ENCODE measurements around the gene STAT5A. TPM values are rescaled to one million over a fixed set of nuclear protein-coding genes. Genes with fewer than 3 reads are reported as not detected.

The STAT5A gene
- total RNA-seq, 4 donors from 2014 or later: 151 to 200 (median 171) TPM

DNA sequence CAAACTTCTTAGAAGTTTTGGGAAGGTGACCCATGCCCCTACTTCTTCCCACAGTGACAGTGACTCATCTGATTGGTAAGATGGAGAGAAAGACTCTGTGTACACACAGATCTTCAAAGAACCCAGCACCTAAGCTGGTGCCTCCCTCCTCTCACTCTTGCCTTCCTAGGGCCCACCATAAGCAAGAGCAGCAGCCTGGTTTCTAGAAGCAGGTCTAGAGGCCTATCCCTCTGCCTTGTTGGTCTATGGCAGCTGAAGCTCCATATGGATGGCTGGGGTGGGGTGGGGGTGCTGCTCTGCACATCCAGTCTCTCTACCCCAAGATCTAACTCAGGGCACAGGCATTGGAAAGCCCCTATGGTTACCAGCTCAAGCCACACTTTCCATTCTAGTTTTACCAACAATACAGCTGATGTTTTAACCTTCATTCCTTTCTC lies 52.4 kb downstream of the STAT5A start:
- DNase-seq (ENCODE audit: low spot score) (no peak), ATAC-seq (ENCODE audit: low FRiP score) (peak; percentile 41)
- TF ChIP-seq, protein P1, sequence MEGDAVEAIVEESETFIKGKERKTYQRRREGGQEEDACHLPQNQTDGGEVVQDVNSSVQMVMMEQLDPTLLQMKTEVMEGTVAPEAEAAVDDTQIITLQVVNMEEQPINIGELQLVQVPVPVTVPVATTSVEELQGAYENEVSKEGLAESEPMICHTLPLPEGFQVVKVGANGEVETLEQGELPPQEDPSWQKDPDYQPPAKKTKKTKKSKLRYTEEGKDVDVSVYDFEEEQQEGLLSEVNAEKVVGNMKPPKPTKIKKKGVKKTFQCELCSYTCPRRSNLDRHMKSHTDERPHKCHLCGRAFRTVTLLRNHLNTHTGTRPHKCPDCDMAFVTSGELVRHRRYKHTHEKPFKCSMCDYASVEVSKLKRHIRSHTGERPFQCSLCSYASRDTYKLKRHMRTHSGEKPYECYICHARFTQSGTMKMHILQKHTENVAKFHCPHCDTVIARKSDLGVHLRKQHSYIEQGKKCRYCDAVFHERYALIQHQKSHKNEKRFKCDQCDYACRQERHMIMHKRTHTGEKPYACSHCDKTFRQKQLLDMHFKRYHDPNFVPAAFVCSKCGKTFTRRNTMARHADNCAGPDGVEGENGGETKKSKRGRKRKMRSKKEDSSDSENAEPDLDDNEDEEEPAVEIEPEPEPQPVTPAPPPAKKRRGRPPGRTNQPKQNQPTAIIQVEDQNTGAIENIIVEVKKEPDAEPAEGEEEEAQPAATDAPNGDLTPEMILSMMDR (IDR thresholded peaks at IDR 0.05): no peak

DNA sequence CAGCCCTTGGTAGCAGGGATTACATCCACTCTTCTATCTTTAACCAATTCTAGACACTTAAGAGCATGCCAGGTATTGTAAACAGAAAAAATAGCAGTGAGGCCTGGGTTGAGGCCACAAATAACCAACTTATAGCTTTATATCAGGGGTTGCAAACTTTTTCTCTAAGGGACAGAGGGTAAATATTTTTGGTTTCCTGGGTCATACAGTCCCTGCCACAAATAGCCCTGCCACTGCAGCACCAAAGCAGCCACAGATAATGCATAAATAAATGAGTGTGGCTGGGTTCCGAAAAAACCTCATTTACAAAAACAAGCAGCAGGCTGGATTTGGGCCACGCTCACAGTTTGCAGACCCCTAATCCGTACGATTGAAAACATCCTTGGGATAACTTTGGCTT lies 53.3 kb downstream of the STAT5A start:
- TF ChIP-seq, protein P1 (IDR thresholded peaks at IDR 0.05): no peak
- no peak for ATAC-seq (ENCODE audit: low FRiP score)
- DNase-seq (ENCODE audit: low spot score): no peak

DNA sequence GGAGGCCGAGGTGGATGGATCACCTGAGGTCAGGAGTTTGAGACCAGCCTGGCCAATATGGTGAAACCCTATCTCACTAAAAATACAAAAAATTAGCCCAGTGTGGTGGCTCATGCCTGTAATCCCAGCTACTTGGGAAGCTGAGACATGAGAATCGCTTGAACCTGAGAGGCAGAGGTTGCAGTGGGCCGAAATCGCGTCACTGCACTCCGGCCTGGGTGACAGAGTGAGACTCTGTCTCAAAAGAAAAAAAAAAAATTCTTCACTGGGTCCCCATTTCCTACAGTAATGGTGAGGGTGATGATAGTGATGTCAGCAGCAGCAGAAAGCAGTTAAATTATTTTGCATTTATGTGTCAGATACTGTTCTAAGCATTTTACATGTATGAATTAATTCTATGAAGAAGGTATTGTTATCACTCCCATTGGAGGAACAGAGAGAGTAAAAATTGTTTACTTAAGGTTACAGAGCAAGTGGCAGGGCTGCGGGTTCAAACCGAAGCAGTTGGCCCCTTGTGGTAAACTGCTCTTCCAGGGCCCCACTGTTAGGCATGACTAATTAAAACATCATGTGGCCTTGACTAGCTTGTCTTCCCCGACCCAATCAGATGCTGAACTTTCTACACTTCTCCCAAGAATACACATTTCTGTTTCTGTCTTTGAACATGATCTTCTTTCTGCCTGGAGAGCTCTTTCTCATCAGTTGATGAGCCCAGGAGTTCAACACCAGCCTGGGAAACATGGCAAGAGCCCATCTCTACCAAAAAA lies 54.1 kb downstream of the STAT5A start:
- ATAC-seq (ENCODE audit: low FRiP score): no peak
- no peak for DNase-seq (ENCODE audit: low spot score)
- TF ChIP-seq, protein P1 (IDR thresholded peaks at IDR 0.05): no peak

DNA sequence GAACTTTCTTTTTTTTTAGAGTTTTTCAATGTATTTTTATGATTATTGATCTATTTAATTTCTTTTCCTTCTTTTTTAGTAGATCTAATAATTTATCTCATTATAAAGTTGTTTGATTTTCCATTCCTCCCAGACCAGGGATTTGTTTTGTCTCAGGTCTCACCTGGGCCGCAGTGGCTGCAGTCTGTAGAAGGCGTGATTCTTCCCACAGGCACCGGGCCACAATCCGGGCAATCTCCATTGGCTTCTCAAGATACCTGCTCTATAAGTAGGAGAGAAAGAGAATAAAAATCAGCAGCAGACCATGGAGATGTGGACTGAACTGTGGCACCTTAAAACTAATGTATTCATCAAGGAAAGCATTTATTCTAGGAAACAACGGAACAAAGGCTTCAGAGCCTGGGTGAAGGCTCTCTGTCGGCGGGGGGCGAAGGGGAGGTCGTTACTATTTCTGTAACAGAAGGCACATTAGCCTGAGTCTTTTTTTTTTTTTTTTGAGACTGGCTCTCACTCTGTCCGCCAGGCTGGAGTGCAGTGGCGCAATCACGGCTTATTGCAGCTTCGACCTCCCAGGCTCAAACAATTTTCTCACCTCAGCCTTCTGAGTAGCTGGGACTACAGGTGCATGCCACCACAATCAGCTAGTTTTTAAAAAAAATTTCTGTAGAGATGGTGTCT lies 57.2 kb downstream of the STAT5A start:
- no peak for DNase-seq (ENCODE audit: low spot score)
- no peak for ATAC-seq (ENCODE audit: low FRiP score)
- TF ChIP-seq, protein P1 (IDR thresholded peaks at IDR 0.05): no peak

DNA sequence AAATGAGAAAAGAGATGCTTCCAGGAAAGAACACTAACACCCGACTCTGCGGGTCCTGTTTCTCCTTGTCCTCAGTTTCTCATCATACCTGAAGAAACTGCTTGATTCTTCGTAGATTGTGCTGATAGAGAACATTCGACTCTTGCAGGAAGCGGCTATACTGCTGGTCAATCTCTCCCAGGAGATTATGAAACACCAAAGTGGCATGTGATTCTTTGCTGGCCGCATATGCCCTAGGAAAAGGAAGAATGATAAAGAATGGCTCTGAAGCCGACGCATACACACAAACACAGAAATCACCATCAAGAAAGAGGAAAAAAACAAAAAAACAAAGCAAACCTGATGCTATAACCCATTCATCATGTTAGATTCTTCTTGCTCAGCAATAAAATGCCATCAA lies 58.2 kb downstream of the STAT5A start:
- TF ChIP-seq, protein P1 (IDR thresholded peaks at IDR 0.05): no peak
- no peak for ATAC-seq (ENCODE audit: low FRiP score)
- no peak for DNase-seq (ENCODE audit: low spot score)

DNA sequence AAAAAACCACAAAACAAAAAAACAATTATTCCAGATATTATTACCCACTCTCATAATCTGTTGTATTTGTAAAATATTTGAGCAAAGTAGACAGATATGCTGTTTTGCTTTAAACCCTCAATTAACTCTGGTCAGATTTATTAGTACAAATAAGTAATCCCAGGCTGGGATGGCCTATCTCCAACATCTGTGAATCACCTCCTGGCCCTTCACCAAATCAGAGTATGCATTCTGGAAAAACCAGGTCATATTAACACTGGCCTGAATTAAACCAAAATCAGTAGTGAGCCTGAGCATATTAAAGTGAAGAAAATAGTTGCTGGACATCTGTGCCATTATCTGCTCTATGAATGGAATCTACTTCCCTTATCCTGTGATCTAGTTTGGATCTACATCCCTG lies 58.9 kb downstream of the STAT5A start:
- ATAC-seq (ENCODE audit: low FRiP score) (peak; percentile 81), DNase-seq (ENCODE audit: low spot score) (no peak)
- TF ChIP-seq, protein P1 (IDR thresholded peaks at IDR 0.05): no peak

DNA sequence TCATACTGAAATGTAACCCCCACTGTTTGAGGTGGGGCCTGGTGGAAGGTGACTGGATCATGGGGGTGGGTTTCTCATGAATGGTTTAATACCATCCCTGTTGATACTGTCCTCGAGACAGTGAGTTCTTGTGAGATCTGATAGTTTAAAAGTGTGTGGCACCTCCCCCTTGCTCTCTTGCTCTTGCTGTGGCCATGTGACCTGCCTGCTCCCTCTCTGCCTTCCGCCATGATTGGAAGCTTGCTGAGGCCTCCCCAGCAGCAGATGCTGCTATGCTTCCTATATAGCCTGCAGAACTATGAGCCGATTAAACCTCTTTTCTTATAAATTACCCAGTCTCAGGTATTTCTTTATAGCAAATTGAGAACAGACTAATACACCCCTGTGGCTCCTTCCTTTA lies 59.3 kb downstream of the STAT5A start:
- TF ChIP-seq, protein P1 (IDR thresholded peaks at IDR 0.05): no peak
- ATAC-seq (ENCODE audit: low FRiP score) (no peak), DNase-seq (ENCODE audit: low spot score) (no peak)
